CD4-positive, alpha-beta T cell treated with Interleukin-6 for 4 hours (primary cell): Measurements from ENCODE around the gene PBLD.
"Not testable (repeated sequence)": the region's sequence is repeated elsewhere in the genome, so short reads cannot be mapped to it uniquely, and the experiment has no call there.

ENCODE experiments used
- DNase-seq: peaks from one replicate; pipeline ENCODE4 v3.0.0-alpha.2; 2020; ENCODE audit warnings: mixed read lengths

PBLD gene

GRCh38 chr10:68277814-68278213 is 54.9 kb downstream of the PBLD start:
- not testable (repeated sequence) for DNase-seq

DNA sequence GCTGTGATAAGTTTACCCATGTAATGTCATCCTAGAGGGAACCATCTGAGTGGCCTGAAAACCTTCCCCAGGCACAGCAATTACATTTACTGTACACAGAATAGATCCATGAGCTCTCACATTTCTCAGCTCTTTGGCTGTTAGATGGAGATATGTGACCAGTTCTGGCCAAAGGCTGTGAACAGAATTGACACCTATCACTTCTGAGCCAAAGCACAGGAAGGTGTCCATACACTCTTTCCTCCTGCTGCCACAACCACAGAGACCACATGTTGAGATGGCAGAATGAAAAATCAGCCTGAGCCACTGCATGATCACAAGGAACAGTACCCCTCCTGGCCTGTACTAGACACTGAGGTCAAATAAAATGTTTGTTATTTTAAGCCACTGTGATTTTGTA is 56.5 kb downstream of the PBLD start:
- DNase-seq = no peak

DNA sequence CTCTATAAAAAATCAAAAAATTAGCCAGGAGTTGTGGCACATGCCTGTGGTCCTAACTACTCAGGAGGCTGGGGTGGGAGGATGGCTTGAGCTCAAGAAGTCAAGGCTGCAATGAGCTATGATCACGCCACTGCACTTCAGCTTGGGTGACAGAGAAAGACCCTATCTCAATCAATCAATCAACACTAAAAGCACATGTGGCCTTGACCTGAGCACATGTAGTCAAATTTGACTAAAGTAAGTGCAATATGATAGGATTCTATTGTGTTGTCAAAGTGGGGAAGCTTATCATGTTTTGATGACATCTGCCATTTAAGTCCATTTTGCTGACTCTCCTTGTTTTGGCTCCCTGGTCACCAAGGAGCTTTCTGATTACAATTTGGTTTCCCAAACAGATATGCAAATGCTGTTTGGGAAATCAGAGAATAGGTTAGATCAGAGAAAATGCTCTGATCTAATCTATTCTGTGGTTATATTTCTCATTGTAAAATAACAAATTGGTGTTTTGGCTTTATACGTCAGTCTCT is 57.1 kb downstream of the PBLD start:
- no peak for DNase-seq

DNA sequence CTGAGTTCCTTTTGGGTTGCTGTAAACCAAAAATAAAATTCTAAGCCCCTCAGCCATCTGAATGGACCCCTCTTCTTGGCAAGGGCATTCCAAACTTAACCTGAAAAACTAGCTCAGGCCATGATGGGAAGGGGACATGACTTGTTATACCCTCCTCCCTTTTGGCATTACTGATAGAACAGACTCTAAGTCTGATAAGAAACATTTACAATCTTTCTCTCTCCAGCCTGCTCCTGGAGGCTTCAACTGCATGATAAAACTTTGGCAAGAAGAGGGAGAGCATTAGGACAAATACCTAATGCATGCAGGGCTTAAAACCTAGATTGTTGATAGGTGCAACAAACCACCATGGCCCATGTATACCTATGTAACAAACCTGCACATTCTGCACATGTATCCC is 59.9 kb downstream of the PBLD start:
- no peak for DNase-seq

- DNase-seq = no peak
Observed at GRCh38 chr10:68271196-68271882, 61.4 kb downstream of the PBLD start.

DNA sequence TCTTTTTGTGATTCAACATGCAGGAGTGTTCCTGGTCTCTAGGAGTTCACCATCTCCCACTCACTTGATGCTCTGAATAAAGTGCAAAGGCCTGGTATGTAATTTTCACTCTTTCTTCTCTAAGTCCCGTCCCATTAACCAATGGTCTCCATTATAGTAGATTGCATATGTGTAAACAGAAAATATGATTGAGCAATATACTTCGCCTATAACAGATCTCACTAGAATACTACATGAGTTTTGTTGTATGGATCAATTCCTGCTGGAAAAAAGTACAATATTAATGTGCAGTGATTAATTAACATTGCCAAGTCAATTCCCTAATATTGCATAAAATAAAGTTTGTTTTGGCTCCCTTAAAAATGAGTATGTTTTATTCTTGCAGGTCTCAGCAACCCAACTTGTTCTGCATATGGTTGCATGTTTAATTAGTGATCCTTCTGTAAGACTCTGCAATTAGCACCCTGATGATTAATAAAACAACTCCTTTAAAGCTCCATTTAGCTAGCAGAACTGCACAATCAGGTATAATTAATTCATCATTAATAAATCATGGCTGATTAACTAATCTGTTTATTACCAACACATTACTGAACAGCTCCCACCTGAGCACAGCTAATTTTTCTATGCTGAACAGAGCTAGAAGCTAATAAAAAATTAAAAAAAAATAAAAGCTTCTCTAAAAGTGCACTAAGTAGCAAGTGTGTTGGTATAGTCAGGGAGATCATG is 63.0 kb downstream of the PBLD start:
- DNase-seq = no peak

GRCh38 chr10:68261132-68261856 is 71.4 kb downstream of the PBLD start:
- DNase-seq = no peak

DNA sequence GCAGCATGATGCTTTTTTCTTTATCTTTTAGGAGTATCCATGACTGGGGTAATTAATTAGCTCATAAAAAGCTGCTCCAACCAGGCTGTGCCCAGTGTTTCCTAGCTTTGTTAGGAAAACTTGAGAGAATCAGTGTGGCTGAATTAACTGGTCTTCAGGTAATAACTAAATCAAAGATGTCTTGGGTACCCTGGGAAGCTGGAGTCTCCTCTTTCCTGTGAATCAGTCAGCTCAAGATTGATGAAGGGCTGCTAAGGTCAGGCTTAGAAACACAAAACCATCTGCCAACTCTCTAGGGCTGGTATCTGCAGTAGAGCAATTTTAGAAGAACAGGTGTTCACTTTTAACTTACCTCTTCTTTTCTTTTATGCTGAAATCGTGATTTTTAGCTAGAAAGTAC is 79.4 kb downstream of the PBLD start:
- DNase-seq = no peak

- no peak for DNase-seq
Observed at GRCh38 chr10:68251625-68252495, 80.9 kb downstream of the PBLD start.

GRCh38 chr10:68251151-68251550 is 81.6 kb downstream of the PBLD start:
- no peak for DNase-seq

- no peak for DNase-seq
Observed at GRCh38 chr10:68249297-68249696, 83.4 kb downstream of the PBLD start.

GRCh38 chr10:68247931-68248330 is 84.8 kb downstream of the PBLD start:
- no peak for DNase-seq

DNA sequence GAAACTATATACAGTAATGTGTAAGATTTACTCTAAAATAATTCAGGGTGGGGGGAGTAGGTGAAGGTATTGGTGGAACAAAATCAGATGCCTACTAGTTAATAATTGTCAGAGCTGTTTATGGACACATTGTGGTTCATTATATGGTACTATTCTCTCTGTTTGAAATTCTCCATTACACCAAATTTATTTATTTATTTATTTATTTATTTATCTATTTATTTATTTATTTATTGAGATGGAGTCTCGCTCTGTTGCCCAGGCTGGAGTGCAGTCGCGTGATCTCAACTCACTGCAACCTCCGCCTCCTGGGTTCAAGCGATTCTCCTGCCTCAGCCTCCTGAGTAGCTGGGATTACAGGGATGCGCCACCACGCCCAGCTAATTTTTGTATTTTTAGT is 86.3 kb downstream of the PBLD start:
- DNase-seq = not testable (repeated sequence)

DNA sequence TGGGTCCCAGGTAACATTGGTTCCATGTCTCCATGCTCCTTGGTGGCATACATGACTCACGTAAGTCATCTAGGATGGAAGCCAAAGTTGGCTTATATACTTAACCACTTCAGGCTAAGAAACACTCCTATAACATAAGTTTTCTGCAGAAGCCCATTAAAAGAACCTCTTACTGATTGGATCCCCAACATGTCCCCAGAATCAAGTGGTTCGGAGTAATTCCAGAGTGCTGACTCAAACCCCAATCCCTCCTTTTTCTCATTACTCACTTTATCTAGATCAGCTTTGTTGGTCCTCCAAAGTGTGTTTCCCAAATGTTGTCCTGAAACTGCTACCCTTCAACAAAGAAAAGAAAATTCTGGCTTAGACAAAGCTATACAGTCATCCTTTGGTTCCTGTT is 90.7 kb downstream of the PBLD start:
- no peak for DNase-seq

GRCh38 chr10:68239596-68240150 is 93.1 kb downstream of the PBLD start:
- DNase-seq = no peak

GRCh38 chr10:68239069-68239468 is 93.7 kb downstream of the PBLD start:
- no peak for DNase-seq

GRCh38 chr10:68238371-68238770 is 94.4 kb downstream of the PBLD start:
- no peak for DNase-seq

DNA sequence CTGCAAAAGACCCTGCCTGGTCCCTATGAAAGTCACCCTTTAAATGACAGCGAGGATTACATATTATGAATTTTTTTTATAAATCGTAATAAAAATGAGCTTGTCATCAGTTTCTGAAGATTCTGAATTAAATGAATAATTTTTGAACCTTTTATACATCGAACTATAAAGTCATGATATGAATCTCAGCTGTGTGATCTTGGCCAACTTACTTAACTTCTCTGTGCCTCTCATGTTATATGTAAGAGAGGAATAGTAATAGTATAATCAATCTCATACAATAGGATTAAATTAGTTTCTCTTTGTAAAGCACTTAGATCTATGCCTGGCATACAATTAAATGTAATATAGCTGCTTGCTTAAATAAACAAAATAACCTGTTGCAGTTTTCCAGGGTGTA is 95.6 kb downstream of the PBLD start:
- no peak for DNase-seq

GRCh38 chr10:68235581-68235980 is 97.1 kb downstream of the PBLD start:
- DNase-seq = no peak

GRCh38 chr10:68235111-68235510 is 97.6 kb downstream of the PBLD start:
- DNase-seq = no peak

DNA sequence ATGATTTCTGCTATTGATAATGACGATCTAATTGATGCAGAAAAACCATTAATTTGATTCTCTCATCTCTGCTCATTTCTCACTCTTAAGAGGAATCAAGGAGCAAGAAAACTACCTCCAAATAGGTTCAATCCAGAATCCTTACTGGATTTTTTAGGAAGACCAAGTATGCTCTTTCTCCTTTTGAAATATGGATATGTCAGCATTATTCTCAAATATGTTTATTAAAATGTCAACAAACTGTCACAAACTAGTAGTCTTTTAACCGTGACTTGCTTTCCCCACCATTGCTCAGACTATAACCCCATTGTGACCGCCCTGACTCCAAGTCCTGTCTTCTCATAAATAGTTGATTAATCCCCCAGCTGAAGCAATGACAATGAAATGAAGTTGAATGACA is 99.7 kb downstream of the PBLD start:
- DNase-seq = no peak
